HG03439 (cell line): ENCODE results near the gene AUTS2.

Source experiments
- ATAC-seq: cut with Tn5 transposase; IDR thresholded peaks from one replicate; pipeline ENCODE4 v1.9.1; 2021; ENCODE audit warnings: mild to moderate bottlenecking, moderate library complexity; ENCODE audit not compliant: unreplicated experiment

Gene AUTS2

GRCh38 chr7:70735313-70735712, 1137.0 kb downstream of the AUTS2 start:
- ATAC-seq: no peak

GRCh38 chr7:70736715-70737460, 1138.6 kb downstream of the AUTS2 start:
- no peak for ATAC-seq

DNA sequence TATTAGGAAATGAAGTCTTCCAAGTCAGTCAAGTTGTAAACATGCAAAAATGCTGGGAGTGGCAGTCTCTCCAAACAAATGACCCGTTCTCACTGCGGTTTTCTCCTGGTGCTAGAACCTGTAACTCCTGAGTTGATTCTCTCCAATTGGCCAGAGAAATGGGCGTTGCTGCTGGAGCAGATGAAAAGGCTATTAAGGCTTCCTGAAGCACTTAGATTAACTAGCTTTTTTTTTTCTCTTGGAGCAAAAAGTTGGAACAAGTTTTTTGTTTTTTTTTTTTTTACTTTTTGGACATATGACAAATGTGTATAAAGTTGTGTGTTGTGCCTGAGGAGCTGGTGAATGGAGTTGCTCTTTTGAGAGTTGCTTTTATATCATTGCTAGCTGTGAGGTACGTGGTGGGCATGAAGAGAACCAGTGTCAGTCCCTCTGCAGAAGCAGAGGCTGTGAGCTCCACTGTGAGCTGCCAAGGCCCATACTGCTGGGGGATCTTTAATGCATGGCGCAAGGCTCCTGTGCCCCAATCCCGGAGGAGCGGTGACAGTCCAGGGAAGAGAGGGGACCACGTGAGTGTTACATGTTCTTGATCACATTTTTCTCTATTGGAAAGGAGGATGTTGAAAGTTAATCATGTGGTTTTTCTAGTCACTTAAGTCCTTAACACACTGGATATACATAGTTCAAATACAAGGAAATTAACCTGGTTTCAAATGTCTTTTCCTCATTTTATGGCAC, 1140.0 kb downstream of the AUTS2 start:
- ATAC-seq: no peak

DNA sequence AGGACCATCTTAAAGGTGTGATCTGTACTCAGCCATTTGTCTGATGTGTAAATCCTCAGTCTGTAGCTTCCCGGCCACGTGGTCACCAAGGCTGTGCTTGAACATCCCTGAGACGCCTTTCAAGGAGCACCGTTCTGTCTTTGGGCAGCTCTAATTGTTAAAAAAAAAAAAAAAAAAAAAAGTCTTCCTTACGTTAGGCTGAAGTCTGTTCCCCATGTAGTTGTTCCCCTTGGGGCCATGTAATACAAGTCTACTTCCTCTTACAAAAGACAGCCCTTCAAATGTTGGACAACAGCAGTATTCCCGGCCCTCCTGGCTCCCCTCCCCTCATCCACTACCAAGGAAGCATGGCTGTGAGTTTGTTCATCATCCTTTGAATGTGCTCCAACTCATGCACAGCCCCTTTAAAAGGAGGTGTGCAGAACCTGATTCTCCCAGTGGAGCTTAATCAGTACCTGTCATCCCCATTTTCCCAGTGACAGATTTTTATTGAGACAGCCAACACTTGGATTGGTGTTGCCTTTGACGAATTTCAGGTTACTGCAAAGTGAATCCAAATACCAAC, 1141.5 kb downstream of the AUTS2 start:
- ATAC-seq: no peak

DNA sequence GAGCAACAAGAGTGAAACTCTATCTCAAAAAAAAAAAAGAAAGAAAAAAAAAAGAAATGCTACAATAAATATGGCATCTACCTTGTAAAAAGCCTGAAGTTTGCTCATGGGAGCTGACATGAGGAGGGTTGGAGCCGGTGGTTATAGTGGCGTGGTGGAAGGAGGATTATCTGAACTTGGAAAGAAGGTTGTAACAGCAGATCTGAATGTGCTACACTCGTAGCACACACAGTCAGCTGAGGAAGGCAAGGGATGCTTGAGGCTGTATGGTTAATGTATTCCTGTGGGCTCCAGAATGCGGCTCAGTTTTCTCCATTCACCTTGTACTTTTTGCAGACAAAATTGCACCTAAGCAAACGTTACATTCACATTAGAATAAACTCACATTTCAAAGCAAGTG, 1143.4 kb downstream of the AUTS2 start:
- no peak for ATAC-seq

DNA sequence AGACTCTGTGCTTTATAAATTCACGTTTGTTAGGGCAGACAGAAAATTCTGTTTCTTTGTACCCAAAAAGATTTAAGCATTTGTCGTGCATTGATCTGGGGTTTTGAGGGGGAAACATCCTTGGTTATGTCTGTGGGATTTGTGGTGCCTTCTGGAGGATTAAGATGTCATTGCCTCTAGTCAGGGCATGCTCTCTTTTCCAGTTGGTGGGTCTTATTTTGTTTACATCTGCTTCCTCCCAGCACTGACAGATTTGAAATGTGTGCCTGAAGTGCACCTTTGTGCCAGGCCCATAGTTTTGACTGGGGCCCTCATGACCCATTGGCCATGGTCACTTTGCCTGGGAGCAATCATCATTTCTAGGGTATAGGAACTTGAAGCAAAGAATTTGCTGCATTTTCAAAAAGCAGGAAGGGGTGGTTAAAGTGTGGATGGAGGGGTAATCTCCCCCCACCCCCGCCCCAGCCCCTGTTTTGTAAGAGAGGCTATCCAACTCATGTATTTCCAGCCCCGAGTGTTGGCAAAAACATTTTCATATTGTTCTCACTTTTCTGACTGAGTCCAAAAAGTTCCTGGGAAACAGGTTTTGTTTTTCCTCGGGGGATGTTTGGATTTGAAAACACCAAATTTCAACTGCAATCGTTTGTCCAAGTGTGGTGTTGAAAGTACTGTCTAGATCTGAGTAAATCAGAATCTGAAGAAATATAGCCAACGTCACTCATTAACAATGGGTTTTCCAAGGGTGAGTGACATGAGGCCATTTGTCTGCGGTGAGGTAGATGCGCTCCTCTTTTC, 1145.5 kb downstream of the AUTS2 start:
- no peak for ATAC-seq

- ATAC-seq: no peak
Measured at GRCh38 chr7:70744492-70744891, 1146.2 kb downstream of the AUTS2 start.

GRCh38 chr7:70749831-70750230, 1151.6 kb downstream of the AUTS2 start:
- ATAC-seq: no peak

- ATAC-seq: no peak
Measured at GRCh38 chr7:70751895-70752294, 1153.6 kb downstream of the AUTS2 start.

- no peak for ATAC-seq
Measured at GRCh38 chr7:70752794-70753241, 1154.5 kb downstream of the AUTS2 start.

GRCh38 chr7:70756789-70757188, 1158.5 kb downstream of the AUTS2 start:
- no peak for ATAC-seq

- no peak for ATAC-seq
Measured at GRCh38 chr7:70758646-70759045, 1160.4 kb downstream of the AUTS2 start.

DNA sequence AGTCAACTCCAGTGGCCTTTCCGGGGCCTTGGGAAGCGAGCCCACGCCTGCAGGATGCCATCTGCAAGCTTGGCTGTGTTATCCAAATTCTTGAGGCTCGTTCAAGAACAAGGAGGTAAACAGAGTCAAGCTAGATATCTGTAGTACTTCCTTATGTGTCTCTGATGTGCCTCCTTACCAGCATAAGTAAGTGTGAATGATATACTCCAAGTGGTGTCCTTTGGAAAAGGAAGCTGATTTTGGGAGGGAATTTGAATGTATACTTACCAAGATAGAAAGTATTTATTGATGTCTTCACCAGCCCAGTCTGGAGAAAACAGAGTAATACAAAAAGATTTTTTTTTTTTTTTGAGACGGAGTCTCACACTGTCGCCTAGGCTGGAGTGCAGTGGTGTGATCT, 1161.4 kb downstream of the AUTS2 start:
- no peak for ATAC-seq

GRCh38 chr7:70761711-70762328, 1163.5 kb downstream of the AUTS2 start:
- no peak for ATAC-seq

GRCh38 chr7:70762696-70763095, 1164.4 kb downstream of the AUTS2 start:
- ATAC-seq: no peak

DNA sequence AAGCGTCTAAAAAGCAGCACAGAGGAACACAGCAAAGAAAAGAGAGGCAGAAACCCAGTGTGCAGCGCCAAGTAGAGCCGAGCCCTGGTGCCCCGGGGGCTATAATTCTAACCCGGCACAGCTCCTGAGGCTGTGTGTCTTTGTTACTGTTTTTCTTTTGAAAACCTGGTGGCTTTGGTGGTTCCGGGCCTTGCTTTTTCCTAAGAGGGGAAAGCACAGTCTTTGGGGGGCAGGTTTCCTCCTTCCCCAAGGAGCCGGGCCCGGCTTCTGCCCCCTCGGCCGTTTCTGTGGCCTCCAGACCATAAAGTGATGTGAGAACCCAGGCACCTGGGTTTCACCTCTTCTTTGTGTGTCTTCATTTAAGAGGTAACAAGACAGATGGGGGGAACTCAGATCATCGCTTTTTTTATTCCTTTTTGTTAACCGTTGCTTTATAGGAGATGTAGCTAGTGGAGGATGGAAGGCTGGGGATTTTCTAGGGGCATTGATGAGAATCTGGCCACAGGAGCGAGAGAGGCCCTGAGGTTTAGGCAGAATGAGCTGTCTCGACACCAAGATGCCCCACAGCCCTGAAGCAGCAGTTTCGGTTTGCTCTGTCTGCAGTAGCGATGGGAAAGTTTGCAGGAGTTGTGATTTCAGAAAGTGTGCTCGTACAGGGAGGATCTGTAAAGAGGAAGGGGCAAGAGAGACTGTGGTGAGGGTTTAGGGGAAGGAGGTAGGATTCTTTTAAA, 1165.9 kb downstream of the AUTS2 start:
- ATAC-seq: peak; percentile 82

DNA sequence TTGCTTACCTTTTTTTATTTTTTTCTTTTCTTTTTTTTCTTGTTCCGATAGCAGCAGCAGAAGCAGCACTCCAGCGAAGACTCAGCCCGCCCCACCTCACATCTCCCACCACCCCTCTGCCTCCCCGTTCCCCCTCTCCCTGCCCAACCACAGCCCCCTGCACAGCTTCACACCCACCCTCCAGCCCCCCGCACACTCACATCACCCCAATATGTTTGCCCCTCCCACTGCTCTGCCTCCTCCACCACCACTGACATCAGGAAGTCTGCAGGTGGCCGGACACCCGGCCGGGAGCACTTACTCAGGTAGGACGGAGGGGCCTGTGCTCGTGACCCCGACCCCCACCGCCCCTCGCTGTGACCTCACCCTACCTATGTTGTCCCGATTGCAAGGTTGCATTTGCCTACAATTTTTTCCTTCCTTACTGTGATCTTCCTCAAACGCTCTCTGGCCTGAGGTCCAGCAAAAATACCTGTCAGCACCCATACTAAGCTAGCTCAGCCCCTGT, 1166.5 kb downstream of the AUTS2 start:
- no peak for ATAC-seq

GRCh38 chr7:70765651-70766050, 1167.4 kb downstream of the AUTS2 start:
- no peak for ATAC-seq

GRCh38 chr7:70766109-70766508, 1167.8 kb downstream of the AUTS2 start:
- ATAC-seq: no peak

- no peak for ATAC-seq
Measured at GRCh38 chr7:70766694-70767093, 1168.4 kb downstream of the AUTS2 start.
